Astrocyte (in vitro differentiated cells and primary cell): ENCODE data around the gene EMP1.

Source experiments
- EZH2 ChIP-seq: IDR thresholded peaks from 2 replicates; pipeline ENCODE4 v1.6.1; 2012; ENCODE audit warnings: mild to moderate bottlenecking, low read length, inconsistent platforms; ENCODE audit not compliant: insufficient read depth
- TF ChIP-seq, protein P1 (sequence below): IDR thresholded peaks from 2 replicates; pipeline ENCODE4 v1.5.1; 2011; ENCODE audit warnings: low read depth, mild to moderate bottlenecking, inconsistent platforms, low read length, moderate library complexity; ENCODE audit not compliant: insufficient read depth

DNA sequence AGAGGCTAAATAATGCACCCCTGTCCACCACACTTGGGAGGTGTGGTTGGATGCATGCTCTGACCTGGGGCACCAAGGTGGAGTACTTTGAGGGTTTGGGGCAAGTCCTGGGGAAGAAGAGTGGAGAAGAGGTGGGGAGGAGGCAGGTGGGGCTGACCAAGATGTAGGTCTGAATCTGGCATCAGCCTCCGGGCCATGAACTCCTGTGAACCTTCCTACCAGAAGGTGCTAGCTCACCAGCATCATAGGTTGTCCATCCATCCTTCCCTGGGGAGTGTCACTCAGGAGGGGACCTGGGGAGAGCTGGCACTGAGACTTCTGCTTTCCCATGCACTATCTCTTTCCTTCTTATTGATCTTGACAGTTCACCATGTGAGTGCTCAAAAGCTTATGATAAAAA is 13.6 kb upstream of the EMP1 start:
- TF ChIP-seq, protein P1, sequence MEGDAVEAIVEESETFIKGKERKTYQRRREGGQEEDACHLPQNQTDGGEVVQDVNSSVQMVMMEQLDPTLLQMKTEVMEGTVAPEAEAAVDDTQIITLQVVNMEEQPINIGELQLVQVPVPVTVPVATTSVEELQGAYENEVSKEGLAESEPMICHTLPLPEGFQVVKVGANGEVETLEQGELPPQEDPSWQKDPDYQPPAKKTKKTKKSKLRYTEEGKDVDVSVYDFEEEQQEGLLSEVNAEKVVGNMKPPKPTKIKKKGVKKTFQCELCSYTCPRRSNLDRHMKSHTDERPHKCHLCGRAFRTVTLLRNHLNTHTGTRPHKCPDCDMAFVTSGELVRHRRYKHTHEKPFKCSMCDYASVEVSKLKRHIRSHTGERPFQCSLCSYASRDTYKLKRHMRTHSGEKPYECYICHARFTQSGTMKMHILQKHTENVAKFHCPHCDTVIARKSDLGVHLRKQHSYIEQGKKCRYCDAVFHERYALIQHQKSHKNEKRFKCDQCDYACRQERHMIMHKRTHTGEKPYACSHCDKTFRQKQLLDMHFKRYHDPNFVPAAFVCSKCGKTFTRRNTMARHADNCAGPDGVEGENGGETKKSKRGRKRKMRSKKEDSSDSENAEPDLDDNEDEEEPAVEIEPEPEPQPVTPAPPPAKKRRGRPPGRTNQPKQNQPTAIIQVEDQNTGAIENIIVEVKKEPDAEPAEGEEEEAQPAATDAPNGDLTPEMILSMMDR: no peak
- TF ChIP-seq EZH2: no peak
